Stimulated activated CD8-positive, alpha-beta memory T cell treated with anti-CD3 and anti-CD28 coated beads, Interleukin-12 subunit alpha, Interleukin-12 subunit beta, amount 100 ng/mL, for 24 hours (primary cell): ENCODE results near the gene RBM44.
"Not testable (repeated sequence)": the region's sequence is repeated elsewhere in the genome, so short reads cannot be mapped to it uniquely, and the experiment has no call there.

Experiments used
- DNase-seq: peaks from one replicate; pipeline ENCODE4 v3.0.0-alpha.2; 2020; ENCODE audit errors: extremely low read depth

RBM44 gene

GRCh38 chr2:237774811-237775553, 23.6 kb upstream of the RBM44 start:
- DNase-seq, result no peak

- no peak for DNase-seq
Measured at GRCh38 chr2:237779521-237779920, 19.1 kb upstream of the RBM44 start.

DNA sequence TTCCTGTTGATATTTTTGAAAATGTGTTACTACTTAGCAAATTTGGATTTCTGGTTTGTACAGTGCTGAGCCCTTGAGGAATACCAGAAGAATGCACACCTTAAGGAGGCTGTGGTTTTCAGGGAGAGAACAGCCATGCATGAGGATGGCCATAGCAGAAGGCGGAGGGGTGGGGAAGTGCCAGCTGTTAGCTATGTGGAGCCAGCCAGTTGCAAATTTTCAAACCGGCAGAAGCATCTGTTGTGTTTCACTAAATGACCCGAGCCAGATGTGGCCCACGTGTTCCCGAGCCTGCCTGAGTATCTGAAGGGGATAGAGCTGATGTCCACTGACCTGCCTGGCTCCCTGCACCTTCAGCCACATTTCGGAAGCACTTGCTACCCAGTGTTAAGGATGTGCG, 16.4 kb upstream of the RBM44 start:
- DNase-seq, result no peak

DNA sequence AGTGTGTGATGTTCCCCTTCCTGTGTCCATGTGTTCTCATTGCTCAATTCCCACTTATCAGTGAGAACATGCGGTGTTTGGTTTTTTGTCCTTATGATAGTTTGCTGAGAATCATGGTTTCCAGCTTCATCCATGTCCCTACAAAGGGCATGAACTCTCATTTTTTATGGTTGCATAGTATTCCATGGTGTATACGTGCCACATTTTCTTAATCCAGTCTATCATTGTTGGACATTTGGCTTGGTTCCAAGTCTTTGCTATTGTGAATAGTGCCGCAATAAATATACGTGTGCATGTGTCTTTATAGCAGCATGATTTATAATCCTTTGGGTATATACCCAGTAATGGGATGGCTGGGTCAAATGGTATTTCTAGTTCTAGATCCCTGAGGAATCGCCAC, 14.9 kb upstream of the RBM44 start:
- DNase-seq, result not testable (repeated sequence)

DNA sequence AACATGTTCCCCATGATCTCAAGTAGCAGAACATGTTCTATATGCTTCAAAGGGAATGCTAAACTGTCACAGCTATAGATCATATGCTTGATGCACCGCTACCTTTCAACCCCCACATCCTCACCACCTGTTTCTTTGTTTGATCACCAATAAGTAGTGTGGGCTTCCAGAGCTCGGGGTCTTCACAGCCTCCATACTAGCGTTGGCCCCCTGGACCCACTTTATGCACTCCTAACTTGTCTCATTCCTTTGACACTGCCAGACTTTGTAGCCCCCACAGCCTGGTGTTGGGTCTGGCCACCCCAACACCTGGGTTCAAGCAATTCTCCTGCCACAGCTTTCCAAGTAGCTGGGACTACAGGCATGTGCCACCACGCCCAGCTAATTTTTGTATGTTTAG, 11.6 kb upstream of the RBM44 start:
- no peak for DNase-seq

DNA sequence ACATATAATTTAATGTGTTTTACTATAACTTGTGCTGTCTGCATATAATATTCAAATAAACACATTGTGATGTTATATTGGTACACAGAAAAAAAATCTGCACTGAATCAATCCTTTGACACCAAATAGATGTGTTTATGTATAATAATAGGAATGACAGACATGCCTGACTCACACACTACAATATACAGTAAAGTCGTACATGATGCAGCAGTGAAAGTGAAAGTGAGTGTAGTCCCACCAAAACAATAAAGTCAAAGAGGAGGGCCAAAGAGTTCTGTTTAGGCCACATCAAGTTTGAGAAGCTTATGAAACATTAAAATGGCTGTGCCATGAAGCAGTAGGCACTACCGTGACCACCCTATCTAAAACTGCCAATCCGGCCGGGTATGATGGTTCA, 8.2 kb upstream of the RBM44 start:
- DNase-seq, result no peak

GRCh38 chr2:237791977-237792727, 6.4 kb upstream of the RBM44 start:
- no peak for DNase-seq

DNA sequence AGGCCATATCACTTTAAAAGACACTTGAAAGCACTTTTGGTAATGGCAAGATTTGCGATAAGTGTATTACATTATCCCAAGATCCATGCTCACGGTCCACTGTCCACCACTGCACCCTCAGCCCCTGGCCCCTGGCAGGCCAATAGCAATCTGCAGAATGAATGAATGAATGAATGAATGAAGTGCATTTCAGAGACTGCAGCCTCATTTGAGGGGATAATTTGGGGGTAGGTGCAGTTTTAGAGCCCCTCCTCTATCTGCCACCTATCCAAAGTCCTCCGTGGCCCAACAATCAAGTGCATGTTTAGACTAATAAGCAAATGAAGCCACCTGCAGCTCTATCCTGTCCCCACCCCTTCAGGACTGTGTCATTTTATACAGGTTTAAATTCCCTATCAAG, 1.3 kb upstream of the RBM44 start:
- no peak for DNase-seq

DNA sequence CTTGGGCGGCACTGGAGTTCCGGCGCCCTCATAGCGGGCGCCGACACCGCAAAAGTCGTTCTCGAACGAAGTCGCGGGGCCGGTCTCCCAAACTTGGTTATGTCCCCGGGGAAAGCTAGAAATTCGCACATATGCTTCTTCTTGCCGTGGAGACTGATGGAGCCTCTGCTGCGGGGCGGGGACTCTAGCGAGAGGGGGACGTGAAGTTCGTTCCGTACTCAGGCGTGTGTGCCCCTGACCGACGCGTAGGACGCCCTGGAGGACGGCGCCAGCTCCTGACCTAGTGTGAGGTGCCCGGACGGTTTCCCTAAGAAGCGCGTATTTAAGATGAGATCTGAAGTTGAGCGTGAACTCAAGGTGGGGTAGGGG, 465 bp downstream of the RBM44 start:
- no peak for DNase-seq

DNA sequence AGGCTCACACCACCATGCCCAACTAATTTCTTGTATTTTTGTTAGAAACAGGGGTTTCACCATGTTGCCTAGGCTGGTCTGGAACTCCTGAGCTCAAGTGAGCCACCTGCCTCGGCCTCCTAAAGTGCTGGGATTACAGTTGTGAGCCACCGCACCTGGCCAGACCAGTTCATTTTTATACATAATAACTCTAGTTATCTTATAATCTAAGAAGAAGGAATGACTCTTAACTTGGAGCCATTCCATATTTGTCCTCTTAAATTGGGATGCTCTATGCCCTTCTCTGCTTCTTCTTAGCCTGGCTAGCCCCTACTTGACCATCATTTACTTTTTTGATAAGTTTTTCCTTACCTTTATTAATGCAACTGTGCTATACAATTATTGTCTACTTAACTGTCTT, 2.9 kb downstream of the RBM44 start:
- no peak for DNase-seq

GRCh38 chr2:237806334-237806733, 7.8 kb downstream of the RBM44 start:
- DNase-seq, result no peak

GRCh38 chr2:237815637-237816036, 17.1 kb downstream of the RBM44 start:
- DNase-seq, result no peak

GRCh38 chr2:237816531-237816930, 18.0 kb downstream of the RBM44 start:
- DNase-seq, result no peak

GRCh38 chr2:237818066-237818473, 19.5 kb downstream of the RBM44 start:
- no peak for DNase-seq

DNA sequence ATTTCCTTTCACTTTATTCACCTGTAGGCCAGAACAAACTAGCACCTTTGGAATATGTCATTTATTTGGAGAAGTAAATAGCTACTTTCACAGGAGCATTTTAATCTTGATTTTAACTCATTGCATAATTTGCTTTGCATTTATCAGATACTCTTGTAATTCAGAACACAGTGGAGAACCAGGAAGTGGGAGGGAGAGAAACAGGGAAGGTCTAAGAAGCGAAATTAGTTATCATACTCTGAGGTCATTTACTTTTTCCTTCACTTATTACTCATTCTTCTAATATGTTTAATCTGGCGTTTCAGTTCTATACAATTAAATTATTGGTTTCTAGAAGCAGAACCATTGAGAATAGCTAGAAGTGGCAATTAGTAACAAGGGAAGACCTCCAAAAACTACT, 20.7 kb downstream of the RBM44 start:
- no peak for DNase-seq

GRCh38 chr2:237820421-237820820, 21.8 kb downstream of the RBM44 start:
- DNase-seq, result no peak

GRCh38 chr2:237823544-237823943, 25.0 kb downstream of the RBM44 start:
- no peak for DNase-seq

DNA sequence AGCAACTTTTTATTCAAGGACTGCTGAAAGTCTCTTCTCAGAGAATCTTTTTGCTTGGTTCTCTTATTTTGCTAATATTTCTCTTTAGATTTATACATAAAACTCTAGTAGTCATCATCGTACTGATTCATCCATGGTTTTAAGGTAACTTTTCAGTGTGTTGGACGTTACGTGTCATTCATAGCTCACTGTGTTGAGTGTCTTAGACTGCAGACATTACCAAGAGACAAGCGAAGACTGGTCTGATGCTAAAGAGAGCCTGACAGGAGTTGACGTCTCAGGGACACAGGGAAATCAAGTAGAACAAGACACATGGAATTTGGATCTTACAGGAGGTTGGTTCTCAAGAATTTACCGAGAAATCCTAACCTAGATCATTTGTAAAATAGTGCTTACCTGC, 25.5 kb downstream of the RBM44 start:
- no peak for DNase-seq

GRCh38 chr2:237827421-237827987, 28.9 kb downstream of the RBM44 start:
- no peak for DNase-seq

- no peak for DNase-seq
Measured at GRCh38 chr2:237830522-237830921, 31.9 kb downstream of the RBM44 start.

GRCh38 chr2:237833546-237833945, 35.0 kb downstream of the RBM44 start:
- DNase-seq, result no peak

GRCh38 chr2:237835372-237835771, 36.8 kb downstream of the RBM44 start:
- DNase-seq, result no peak

GRCh38 chr2:237841051-237841450, 42.5 kb downstream of the RBM44 start:
- DNase-seq, result no peak
